Measurements from ENCODE around the gene SURF4.

GRCh38 chr9:133340916-133341315, 34.9 kb downstream of the SURF4 start:
- TF ChIP-seq YY1 (IDR thresholded peaks at IDR 0.05; ENCODE audit: low read depth): no peak
- TF ChIP-seq REST (IDR thresholded peaks at IDR 0.05; ENCODE audit: low read depth): no peak
- no peak for TF ChIP-seq RAD21 (IDR thresholded peaks at IDR 0.05; ENCODE audit: low read depth)
- no peak for TF ChIP-seq TAF1 (IDR thresholded peaks at IDR 0.05; ENCODE audit: low read depth)
- no peak for TF ChIP-seq ZBTB7A (IDR thresholded peaks at IDR 0.05; ENCODE audit: low read depth)
- TF ChIP-seq TEAD4 (IDR thresholded peaks at IDR 0.05): no peak
- no peak for TF ChIP-seq NFIC (IDR thresholded peaks at IDR 0.05)
- no peak for TF ChIP-seq EP300 (IDR thresholded peaks at IDR 0.05; ENCODE audit: borderline replicate concordance)
- TF ChIP-seq CEBPB (IDR thresholded peaks at IDR 0.05): no peak
- TF ChIP-seq, protein P1, sequence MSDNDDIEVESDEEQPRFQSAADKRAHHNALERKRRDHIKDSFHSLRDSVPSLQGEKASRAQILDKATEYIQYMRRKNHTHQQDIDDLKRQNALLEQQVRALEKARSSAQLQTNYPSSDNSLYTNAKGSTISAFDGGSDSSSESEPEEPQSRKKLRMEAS (IDR thresholded peaks at IDR 0.05): no peak
- TF ChIP-seq EGR1 (IDR thresholded peaks at IDR 0.05): no peak

Data from Ishikawa (cell line).